Stimulated activated CD4-positive, alpha-beta T cell treated with anti-CD3 and anti-CD28 coated beads, Interleukin-12 subunit alpha, Interleukin-12 subunit beta, amount 100 ng/mL, for 24 hours (primary cell): ENCODE data around the gene TMEM164.

Source experiments
- DNase-seq, 2 experiments: peaks; one replicate each; pipeline ENCODE4 v3.0.0-alpha.2; 2020; ENCODE audit warnings: low read depth in 2 of 2

TMEM164 gene

GRCh38 chrX:110081320-110081719, 78.4 kb downstream of the TMEM164 start:
- DNase-seq: no peak

- no peak for DNase-seq
Observed at GRCh38 chrX:110081740-110082139, 78.8 kb downstream of the TMEM164 start.

- no peak for DNase-seq
Observed at GRCh38 chrX:110082161-110082560, 79.2 kb downstream of the TMEM164 start.

GRCh38 chrX:110086162-110086915, 83.4 kb downstream of the TMEM164 start:
- DNase-seq: no peak

GRCh38 chrX:110086916-110087484, 84.1 kb downstream of the TMEM164 start:
- DNase-seq: no peak

GRCh38 chrX:110087485-110088356, 84.8 kb downstream of the TMEM164 start:
- DNase-seq: no peak

GRCh38 chrX:110089656-110090403, 86.9 kb downstream of the TMEM164 start:
- DNase-seq: no peak

- no peak for DNase-seq
Observed at GRCh38 chrX:110097920-110098319, 95.0 kb downstream of the TMEM164 start.

- DNase-seq: no peak
Observed at GRCh38 chrX:110103344-110103743, 100.4 kb downstream of the TMEM164 start.

- no peak for DNase-seq
Observed at GRCh38 chrX:110104078-110104477, 101.2 kb downstream of the TMEM164 start.

GRCh38 chrX:110108381-110108821, 105.5 kb downstream of the TMEM164 start:
- no peak for DNase-seq

GRCh38 chrX:110114260-110114776, 111.4 kb downstream of the TMEM164 start:
- DNase-seq: no peak

GRCh38 chrX:110116066-110116980, 113.4 kb downstream of the TMEM164 start:
- DNase-seq: no peak

GRCh38 chrX:110118530-110118929, 115.6 kb downstream of the TMEM164 start:
- DNase-seq: no peak

- DNase-seq: no peak
Observed at GRCh38 chrX:110119480-110119879, 116.6 kb downstream of the TMEM164 start.

- no peak for DNase-seq
Observed at GRCh38 chrX:110120025-110120424, 117.1 kb downstream of the TMEM164 start.

GRCh38 chrX:110123331-110123782, 120.4 kb downstream of the TMEM164 start:
- no peak for DNase-seq

- no peak for DNase-seq
Observed at GRCh38 chrX:110125446-110126162, 122.7 kb downstream of the TMEM164 start.

- DNase-seq: no peak
Observed at GRCh38 chrX:110131031-110131430, 128.1 kb downstream of the TMEM164 start.
